Trophoblast cell (in vitro differentiated cells and primary cell): ENCODE measurements around the gene CIB2.

Experiments used
- DNase-seq, 2 donors: peaks; one replicate each; pipeline ENCODE4 v3.0.0-alpha.2; 2016
- H2AFZ ChIP-seq: 2 replicates; pipeline ENCODE4 v1.6.1; 2013; ENCODE audit warnings: low read length, moderate library complexity, mild to moderate bottlenecking; ENCODE audit not compliant: insufficient read depth, poor library complexity
- H2AK5ac ChIP-seq: 2 replicates; pipeline ENCODE4 v1.6.1; 2013; ENCODE audit warnings: mild to moderate bottlenecking, low read length
- H2BK120ac ChIP-seq: 2 replicates; pipeline ENCODE4 v1.6.1; 2013; ENCODE audit warnings: low read length, mild to moderate bottlenecking, moderate library complexity; ENCODE audit not compliant: insufficient read depth, poor library complexity
- H2BK12ac ChIP-seq: 2 replicates; pipeline ENCODE4 v1.6.1; 2013; ENCODE audit warnings: mild to moderate bottlenecking, low read length, moderate library complexity
- H2BK5ac ChIP-seq: 2 replicates; pipeline ENCODE4 v1.6.1; 2013; ENCODE audit warnings: low read length, low read depth, moderate library complexity, mild to moderate bottlenecking; ENCODE audit not compliant: poor library complexity
- H3K14ac ChIP-seq: 2 replicates; pipeline ENCODE4 v1.6.1; 2013; ENCODE audit warnings: mild to moderate bottlenecking, low read length
- H3K18ac ChIP-seq: 2 replicates; pipeline ENCODE4 v1.6.1; 2013; ENCODE audit warnings: mild to moderate bottlenecking, low read length
- H3K23ac ChIP-seq: 2 replicates; pipeline ENCODE4 v1.6.1; 2013; ENCODE audit warnings: low read length
- H3K27ac ChIP-seq: 2 replicates; pipeline ENCODE4 v1.5.1; 2013; ENCODE audit warnings: low read depth, mild to moderate bottlenecking, inconsistent platforms, low read length, moderate library complexity
- H3K27me3 ChIP-seq: 2 replicates; pipeline ENCODE4 v1.6.1; 2013; ENCODE audit warnings: inconsistent platforms, mild to moderate bottlenecking, low read length, moderate library complexity; ENCODE audit not compliant: insufficient read depth
- H3K36me3 ChIP-seq, 2 experiments: 1 replicate in 1 of 2; 2 replicates in 1 of 2; pipeline ENCODE4 v1.6.1; 2013; ENCODE audit warnings: low read length in 2 of 2, mild to moderate bottlenecking in 2 of 2, moderate library complexity in 1 of 2; ENCODE audit not compliant: insufficient read depth in 2 of 2, control insufficient read depth in 1 of 2
- H3K4ac ChIP-seq: 2 replicates; pipeline ENCODE4 v1.6.1; 2013; ENCODE audit warnings: low read depth, mild to moderate bottlenecking, low read length, moderate library complexity
- H3K4me1 ChIP-seq, 2 experiments: 1 replicate in 1 of 2; 2 replicates in 1 of 2; pipeline ENCODE4 v1.6.1; 2013; ENCODE audit warnings: low read length in 2 of 2, mild to moderate bottlenecking in 2 of 2, moderate library complexity in 1 of 2; ENCODE audit not compliant: insufficient read depth in 2 of 2, control insufficient read depth in 1 of 2
- H3K4me2 ChIP-seq: 2 replicates; pipeline ENCODE4 v1.6.1; 2013; ENCODE audit warnings: inconsistent platforms, mild to moderate bottlenecking, low read length, moderate library complexity
- H3K4me3 ChIP-seq: 2 replicates; pipeline ENCODE4 v1.5.1; 2013; ENCODE audit warnings: mild to moderate bottlenecking, low read depth, low read length, inconsistent platforms
- H3K79me1 ChIP-seq: one replicate; pipeline ENCODE4 v1.6.1; 2013; ENCODE audit warnings: low read length
- H3K79me2 ChIP-seq: 2 replicates; pipeline ENCODE4 v1.6.1; 2013; ENCODE audit warnings: low read length, mild to moderate bottlenecking; ENCODE audit not compliant: control insufficient read depth, insufficient read depth, poor library complexity
- H3K9ac ChIP-seq: 2 replicates; pipeline ENCODE4 v1.6.1; 2013; ENCODE audit warnings: mild to moderate bottlenecking, low read length
- H3K9me3 ChIP-seq: 2 replicates; pipeline ENCODE4 v1.6.1; 2013; ENCODE audit warnings: low read depth, mild to moderate bottlenecking, control low read depth, inconsistent platforms, low read length; ENCODE audit not compliant: insufficient read depth
- H4K12ac ChIP-seq: 2 replicates; pipeline ENCODE4 v1.6.1; 2013; ENCODE audit warnings: low read depth, mild to moderate bottlenecking, low read length, moderate library complexity
- H4K8ac ChIP-seq: 2 replicates; pipeline ENCODE4 v1.6.1; 2013; ENCODE audit warnings: low read depth, mild to moderate bottlenecking, low read length, moderate library complexity
- H4K91ac ChIP-seq: one replicate; pipeline ENCODE4 v1.6.1; 2013; ENCODE audit warnings: low read depth, mild to moderate bottlenecking, low read length, moderate library complexity
- WGBS: extraction: QIAGEN DNeasy Blood & Tissue Kit; methylation state at CpG from one replicate; pipeline ENCODE4 v1.1.7; 2013; ENCODE audit warnings: missing lambda C conversion rate; ENCODE audit not compliant: insufficient read length, insufficient coverage; ENCODE audit errors: extremely low coverage; 5-methylcytosine and 5-hydroxymethylcytosine counted together

CIB2 gene

DNA sequence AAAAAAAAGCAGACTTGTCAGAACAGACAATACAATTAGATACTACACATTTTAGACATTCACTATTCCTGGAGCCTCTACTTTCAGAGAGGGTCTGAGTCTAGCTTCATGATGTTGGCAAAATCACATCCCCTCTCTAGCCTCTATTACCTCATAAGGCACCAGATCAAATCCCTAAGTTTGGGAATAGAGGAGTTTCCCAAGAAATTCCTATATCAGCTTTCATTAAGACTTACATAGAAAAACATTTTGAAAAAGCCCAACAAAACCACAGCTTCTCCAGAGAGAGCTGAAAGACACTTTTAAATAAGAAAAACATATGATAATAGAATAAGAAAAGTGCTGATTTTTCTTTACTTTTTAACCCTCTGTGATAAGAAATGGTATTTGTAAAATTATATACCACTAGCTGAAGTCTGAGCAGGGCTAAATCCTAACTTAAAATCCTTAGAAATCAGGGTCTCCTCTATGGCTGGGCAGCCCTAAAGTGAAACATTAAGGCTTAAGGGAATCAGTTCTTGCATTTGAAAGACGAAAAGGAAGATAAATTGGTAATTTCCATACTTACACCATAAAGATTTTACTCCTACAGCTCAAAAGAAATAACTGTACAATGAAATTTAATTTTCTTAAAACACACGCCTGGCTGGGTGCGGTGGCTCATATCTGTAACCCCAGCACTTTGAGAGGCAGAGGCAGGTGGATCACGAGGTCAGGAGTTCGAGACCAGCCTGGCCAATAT, 58.0 kb downstream of the CIB2 start:
- Histone ChIP-seq H2BK120ac (no peak overlapping the region), H2AFZ (no peak overlapping the region), H3K27ac (no peak overlapping the region), H3K9ac (no peak overlapping the region), H3K36me3 (no peaks in the 10 kb centered on the region), H3K4me1 (peaks cover 11 to 25% of the 10 kb centered on the region in 2 experiments), H3K4me2 (no peak overlapping the region), H3K4me3 (no peak overlapping the region), H3K23ac (no peak overlapping the region), H3K14ac (no peak overlapping the region), H2BK5ac (no peak overlapping the region), H4K8ac (no peak overlapping the region), H3K79me2 (peaks cover 7% of the 10 kb centered on the region), H4K12ac (no peak overlapping the region), H3K9me3 (no peaks in the 10 kb centered on the region), H3K4ac (no peak overlapping the region), H3K79me1 (peaks cover 11% of the 10 kb centered on the region), H4K91ac (no peak overlapping the region), H2BK12ac (no peak overlapping the region), H3K27me3 (no peaks in the 10 kb centered on the region), H2AK5ac (no peak overlapping the region), H3K18ac (no peak overlapping the region)
- WGBS = no CpG with 5 or more reads among the region's 5 CpGs
- no peak for DNase-seq

DNA sequence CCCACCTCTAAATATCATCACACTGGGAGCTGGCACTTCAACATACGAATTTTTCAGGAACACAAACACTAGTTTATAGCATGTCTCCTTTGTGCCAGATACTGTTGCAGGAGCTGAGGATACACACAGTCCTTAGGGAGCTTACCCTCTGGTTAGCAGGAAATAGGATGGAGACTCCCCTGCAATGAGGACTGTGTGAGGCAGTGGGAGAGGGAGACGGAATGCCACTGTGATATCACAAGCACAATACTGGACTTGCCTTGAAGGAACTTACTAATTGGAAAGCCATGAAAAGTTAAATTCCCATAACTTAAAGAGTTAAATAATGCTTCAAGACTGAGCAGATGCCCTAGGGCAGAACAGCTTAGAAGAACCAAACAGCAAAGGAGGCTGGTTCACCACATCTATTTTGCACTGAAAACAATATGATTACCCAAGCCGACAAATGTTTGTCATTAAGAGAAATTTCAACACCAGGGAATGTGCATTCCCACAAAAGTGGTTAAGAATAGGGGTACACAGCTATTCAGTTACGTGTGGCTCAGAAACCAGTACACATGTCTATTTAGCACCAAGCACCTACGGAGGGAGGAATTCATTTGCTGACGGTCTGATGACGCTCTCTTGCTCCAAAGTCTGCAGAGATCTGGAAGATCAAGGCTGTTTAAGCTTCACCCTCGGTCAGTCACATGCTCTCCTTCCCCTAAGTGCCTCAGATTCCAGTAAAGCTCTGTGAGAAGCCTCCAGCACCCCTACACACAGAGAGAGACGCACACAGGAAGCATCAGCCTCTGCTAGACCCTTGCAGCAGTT, 59.0 kb downstream of the CIB2 start:
- H2BK5ac ChIP-seq = no peak overlapping the region
- H2AK5ac ChIP-seq = no peak overlapping the region
- no peak overlapping the region for H3K4ac ChIP-seq
- no peak overlapping the region for H2AFZ ChIP-seq
- H3K79me1 ChIP-seq = peaks cover 10% of the 10 kb centered on the region
- H3K23ac ChIP-seq = no peak overlapping the region
- no peak overlapping the region for H4K12ac ChIP-seq
- H3K79me2 ChIP-seq = peaks cover 6% of the 10 kb centered on the region
- H3K4me2 ChIP-seq = no peak overlapping the region
- no peak overlapping the region for H3K14ac ChIP-seq
- no peaks in the 10 kb centered on the region for H3K36me3 ChIP-seq
- WGBS = no CpG with 5 or more reads among the region's 9 CpGs
- no peak overlapping the region for H3K4me3 ChIP-seq
- H4K8ac ChIP-seq = no peak overlapping the region
- DNase-seq = peak in 1 of 2 donors; percentile 61
- H3K27ac ChIP-seq = peak overlapping the region; percentile 18
- no peaks in the 10 kb centered on the region for H3K27me3 ChIP-seq
- H4K91ac ChIP-seq = no peak overlapping the region
- H2BK120ac ChIP-seq = no peak overlapping the region
- peaks cover 14 to 29% of the 10 kb centered on the region in 2 experiments for H3K4me1 ChIP-seq
- no peak overlapping the region for H3K9ac ChIP-seq
- no peaks in the 10 kb centered on the region for H3K9me3 ChIP-seq
- no peak overlapping the region for H2BK12ac ChIP-seq
- no peak overlapping the region for H3K18ac ChIP-seq

DNA sequence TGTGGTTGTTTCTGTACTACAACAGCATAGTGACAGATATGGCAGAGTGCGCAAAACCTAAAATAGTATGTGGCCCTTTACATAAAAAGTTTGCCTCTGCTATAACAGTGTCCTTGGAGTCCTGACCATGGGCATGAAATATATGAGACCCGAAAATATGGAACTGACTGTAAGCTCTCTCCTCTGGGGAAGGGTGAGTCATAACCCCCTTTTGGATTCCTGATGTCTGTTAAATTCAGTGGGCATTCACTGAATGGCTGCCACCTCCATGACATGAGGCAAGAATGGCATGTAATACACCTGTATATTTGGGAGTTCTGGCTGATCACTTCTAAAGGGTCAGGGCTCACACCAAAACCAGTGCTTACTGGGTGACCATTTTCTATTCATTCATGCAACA, 59.9 kb downstream of the CIB2 start:
- Histone ChIP-seq H4K91ac (no peak overlapping the region), H3K4me1 (peaks cover 14 to 28% of the 10 kb centered on the region in 2 experiments), H4K12ac (no peak overlapping the region), H2BK5ac (no peak overlapping the region), H4K8ac (no peak overlapping the region), H3K27me3 (no peaks in the 10 kb centered on the region), H3K4ac (no peak overlapping the region), H3K4me3 (no peak overlapping the region), H3K18ac (no peak overlapping the region), H3K27ac (no peak overlapping the region), H3K23ac (no peak overlapping the region), H2BK12ac (no peak overlapping the region), H3K9me3 (no peaks in the 10 kb centered on the region), H2AFZ (no peak overlapping the region), H3K36me3 (no peaks in the 10 kb centered on the region), H2AK5ac (no peak overlapping the region), H2BK120ac (no peak overlapping the region), H3K79me1 (peaks cover 4% of the 10 kb centered on the region), H3K79me2 (no peaks in the 10 kb centered on the region), H3K14ac (no peak overlapping the region), H3K9ac (no peak overlapping the region), H3K4me2 (no peak overlapping the region)
- DNase-seq = no peak
- WGBS = no CpG with 5 or more reads among the region's 2 CpGs

DNA sequence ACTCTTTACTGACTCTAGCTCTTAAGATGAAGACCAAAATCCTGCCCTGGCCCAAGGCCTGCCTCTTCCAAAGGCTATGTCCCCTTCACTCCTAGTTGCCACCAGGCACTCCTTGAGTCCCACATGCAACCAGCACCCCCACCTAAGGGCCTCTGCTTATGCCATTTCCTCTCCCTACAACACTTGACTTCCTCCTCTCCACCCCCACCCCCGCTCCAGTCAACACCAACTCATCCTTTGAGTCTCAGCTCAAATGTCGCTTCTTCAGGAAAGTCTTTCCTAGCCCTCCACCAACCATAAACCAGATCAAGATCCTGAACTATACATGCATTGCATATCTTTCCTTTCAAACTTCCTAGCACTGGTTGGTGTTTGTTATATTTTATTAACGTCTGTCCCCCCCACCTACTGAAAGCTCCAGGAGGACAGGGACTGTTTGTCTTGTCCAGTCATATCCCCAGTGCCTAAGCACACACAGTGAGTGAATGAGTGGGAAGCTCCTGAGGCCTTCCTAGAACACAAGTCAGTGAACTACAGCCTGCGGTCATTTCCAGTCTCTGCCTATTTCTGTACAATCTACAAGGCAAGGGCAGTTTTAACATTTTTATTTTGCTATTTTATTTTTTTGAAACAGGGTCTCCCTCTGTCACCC, 61.1 kb downstream of the CIB2 start:
- Histone ChIP-seq H2BK12ac (no peak overlapping the region), H3K4me2 (no peak overlapping the region), H3K14ac (no peak overlapping the region), H4K12ac (no peak overlapping the region), H3K9ac (no peak overlapping the region), H3K27ac (no peak overlapping the region), H3K36me3 (no peaks in the 10 kb centered on the region), H3K79me2 (no peaks in the 10 kb centered on the region), H3K4me1 (peaks cover 9 to 25% of the 10 kb centered on the region in 2 experiments), H3K4me3 (no peak overlapping the region), H3K18ac (peak overlapping the region; percentile 42), H2BK5ac (no peak overlapping the region), H4K8ac (peak overlapping the region; percentile 15), H3K4ac (no peak overlapping the region), H2BK120ac (no peak overlapping the region), H3K23ac (no peak overlapping the region), H3K79me1 (no peaks in the 10 kb centered on the region), H3K9me3 (no peaks in the 10 kb centered on the region), H4K91ac (no peak overlapping the region), H2AK5ac (no peak overlapping the region), H2AFZ (no peak overlapping the region), H3K27me3 (no peaks in the 10 kb centered on the region)
- DNase-seq = no peak
- WGBS = no CpG with 5 or more reads among the region's 4 CpGs
